Gastrocnemius medialis (tissue), 4 donors: Measurements from ENCODE around the gene E2F4. TPM values are rescaled to one million over a fixed set of nuclear protein-coding genes. Genes with fewer than 3 reads are reported as not detected.

Experiments
- ATAC-seq, 2 donors: fragments of 150-250 bp; one replicate each; pipeline ENCODE4 v1.9.1; 2016
- DNase-seq, 2 donors: peaks; one replicate each; pipeline ENCODE4 v3.0.0-alpha.2; 2019
- H3K27ac ChIP-seq, 4 donors: fragments of 200-600 bp; sonication (generic); 1 replicate in 1 of 4; 2 replicates in 3 of 4; pipeline ENCODE4 v1.5.1; 2016 to 2018; ENCODE audit warnings: mild to moderate bottlenecking in 2 of 4, moderate library complexity in 1 of 4
- H3K27me3 ChIP-seq, 3 donors: fragments of 200-600 bp; sonication (generic) in 2 of 3; 1 replicate in 1 of 3; 2 replicates in 2 of 3; pipeline versions ENCODE4 v1.5.1 to v1.6.0; 2016 to 2019; ENCODE audit warnings: mild to moderate bottlenecking in 1 of 3, moderate library complexity in 1 of 3
- H3K36me3 ChIP-seq, 2 donors: fragments of 200-600 bp; sonication (generic) in 1 of 2; one replicate each; pipeline ENCODE4 v1.5.1; 2017 to 2018
- H3K4me1 ChIP-seq, 2 donors: fragments of 200-600 bp; sonication (generic) in 1 of 2; one replicate each; pipeline ENCODE4 v1.5.1; 2016 to 2017; ENCODE audit warnings: mild to moderate bottlenecking in 2 of 2
- H3K4me3 ChIP-seq, 4 donors: fragments of 200-600 bp; sonication (generic) in 3 of 4; 1 replicate in 1 of 4; 2 replicates in 3 of 4; pipeline ENCODE4 v1.5.1; 2016 to 2019; ENCODE audit warnings: mild to moderate bottlenecking in 2 of 4
- H3K9me3 ChIP-seq, 3 donors: fragments of 200-600 bp; sonication (generic) in 2 of 3; 1 replicate in 1 of 3; 2 replicates in 2 of 3; pipeline ENCODE4 v1.5.1; 2016 to 2019
- CTCF ChIP-seq, 5 experiments: fragments of 450-650 bp in 3 of 5; fragments of 200-600 bp in 2 of 5; sonication (generic) in 2 of 5; IDR thresholded peaks in 4 of 5; conservative IDR thresholded peaks in 1 of 5; 1 replicate in 4 of 5; 2 replicates in 1 of 5; pipeline ENCODE4 v1.5.1; 2016 to 2019; ENCODE audit warnings: antibody characterized with exemption in 5 of 5, mild to moderate bottlenecking in 3 of 5, moderate library complexity in 3 of 5
- POLR2A ChIP-seq, 2 donors: fragments of 450-650 bp; IDR thresholded peaks; one replicate each; pipeline ENCODE4 v1.6.1; 2017; ENCODE audit warnings: antibody characterized with exemption in 2 of 2, mild to moderate bottlenecking in 2 of 2, moderate library complexity in 2 of 2
- in situ Hi-C, 4 donors: fragments of 200-750 bp; cut with MboI; loops; one replicate each; pipeline versions ENCODE4 v1.15.0 to v1.8.0; 2017; ENCODE audit warnings: low sequenced_read_pairs in 4 of 4
- intact Hi-C: fragments of 100-400 bp; cut with DNase I; formaldehyde crosslinking; loops from one replicate; pipeline ENCODE4 v1.15.1; 2023; ENCODE audit warnings: low total_unique reads
- total RNA-seq, 4 donors: library from RNA; depleted of rRNA; stranded (reverse); fragments of >200 nt; gene quantifications; one replicate each; pipeline versions ENCODE4 v1.1.0 to v1.2.3, GENCODE V29; 2016

The E2F4 gene
- total RNA-seq, 4 donors from 2014 or later, result 67.8 to 114 (median 96.5) TPM

GRCh38 chr16:67149276-67150046, 42.5 kb upstream of the E2F4 start:
- Histone ChIP-seq H3K4me3 (no peak overlapping the region), H3K9me3 (no peaks in the 10 kb centered on the region), H3K27me3 (peaks cover 3 to 12% (median 4%) of the 10 kb centered on the region in 3 donors), H3K4me1 (peaks cover 0 to 13% of the 10 kb centered on the region in 2 donors), H3K27ac (no peak overlapping the region), H3K36me3 (peaks cover 0 to 44% of the 10 kb centered on the region in 2 donors)
- DNase-seq, result no peak
- TF ChIP-seq CTCF (IDR thresholded peaks at IDR 0.05 in 4 of 5, conservative IDR thresholded peaks at IDR 0.05 in 1 of 5), result no peak
- in situ Hi-C loops, result loop anchor here in 3 of 4 donors (10.0 kb wide), 3 partner anchors 135 to 185 kb away; partner anchors contain the start of gene CES3 (in 1 of the 3)
- ATAC-seq, result no peak
- intact Hi-C loops, result no loop called here

DNA sequence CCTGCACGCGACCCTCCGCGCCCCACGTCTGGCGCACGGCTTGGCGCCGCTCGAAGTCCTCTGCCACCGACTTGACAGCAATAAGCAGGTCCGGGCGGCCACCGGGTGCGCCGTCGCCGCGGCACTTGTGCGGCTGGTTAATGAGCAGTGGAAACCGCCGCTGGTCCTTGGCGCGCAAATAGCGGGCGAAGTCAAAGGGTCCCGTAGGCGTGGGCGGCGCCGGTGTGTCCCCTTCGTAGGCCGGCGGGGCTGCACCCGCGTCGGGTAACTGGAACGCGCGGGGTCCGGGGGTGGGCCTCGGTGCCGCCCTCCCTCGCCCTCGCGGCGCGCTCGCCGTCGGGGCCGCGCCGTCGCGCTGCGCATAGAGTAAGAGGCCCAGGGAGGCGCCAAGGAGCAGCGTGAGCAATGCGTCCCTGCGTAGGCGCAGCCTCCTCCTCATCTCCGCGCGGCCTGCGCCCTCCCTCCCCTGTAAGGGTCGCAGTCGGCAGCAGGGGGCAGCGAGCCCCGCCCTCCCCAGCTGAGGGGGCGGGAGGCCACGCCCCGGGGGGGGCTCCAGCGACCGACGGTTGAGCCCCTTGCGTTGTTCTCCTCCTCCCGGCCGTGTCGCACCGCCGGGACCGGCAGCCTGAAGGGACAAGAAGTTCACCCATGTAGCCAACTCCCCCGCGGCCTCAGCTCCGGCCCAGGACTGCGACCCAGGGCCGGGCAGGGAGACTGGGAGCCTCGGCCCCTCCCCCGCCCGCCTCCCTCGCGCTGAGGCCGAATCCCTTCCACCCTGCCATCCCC, 41.7 kb upstream of the E2F4 start:
- Histone ChIP-seq H3K4me3 (peak overlapping the region; percentile 60 to 82 (median 67)), H3K4me1 (peaks cover 3 to 19% of the 10 kb centered on the region in 2 donors), H3K27me3 (peaks cover 3 to 12% (median 4%) of the 10 kb centered on the region in 3 donors), H3K36me3 (peaks cover 0 to 36% of the 10 kb centered on the region in 2 donors), H3K27ac (peak overlapping the region; percentile 54 to 76 (median 70)), H3K9me3 (no peaks in the 10 kb centered on the region)
- DNase-seq (no peak), ATAC-seq (peak; percentile 4 to 13)
- in situ Hi-C loops, result loop anchor here in 3 of 4 donors (10.0 kb wide), 3 partner anchors 135 to 185 kb away; partner anchors contain the start of gene CES3 (in 1 of the 3)
- no peak for TF ChIP-seq CTCF (IDR thresholded peaks at IDR 0.05 in 4 of 5, conservative IDR thresholded peaks at IDR 0.05 in 1 of 5)
- TF ChIP-seq POLR2A (IDR thresholded peaks at IDR 0.05), result no peak
- intact Hi-C loops, result no loop called here

GRCh38 chr16:67150833-67151396, 41.0 kb upstream of the E2F4 start, which contains the start of gene B3GNT9:
B3GNT9 (minus strand) TSS chr16:67150998; CDS start chr16:67150485, 513 bp downstream.
- H3K4me1 ChIP-seq, result peaks cover 7 to 19% of the 10 kb centered on the region in 2 donors
- H3K27ac ChIP-seq, result peak within 1 kb of the TSS; percentile 54 to 76 (median 70)
- H3K27me3 ChIP-seq, result peaks cover 3 to 12% (median 4%) of the 10 kb centered on the region in 3 donors
- in situ Hi-C loops, result loop anchor here in 3 of 4 donors (10.0 kb wide), 3 partner anchors 136 to 186 kb away; partner anchors contain the start of gene CES3 (in 1 of the 3)
- ATAC-seq (peak in 1 of 2 donors; percentile 33), DNase-seq (no peak)
- no peaks in the 10 kb centered on the region for H3K9me3 ChIP-seq
- peak in 1 of 2 donors; percentile 11 for TF ChIP-seq POLR2A (IDR thresholded peaks at IDR 0.05)
- no peak for TF ChIP-seq CTCF (IDR thresholded peaks at IDR 0.05 in 4 of 5, conservative IDR thresholded peaks at IDR 0.05 in 1 of 5)
- peak within 1 kb of the TSS; percentile 60 to 82 (median 67) for H3K4me3 ChIP-seq
- H3K36me3 ChIP-seq, result peaks cover 0 to 29% of the 10 kb centered on the region in 2 donors
- intact Hi-C loops, result no loop called here

GRCh38 chr16:67151431-67152097, 40.4 kb upstream of the E2F4 start:
- H3K36me3 ChIP-seq, result peaks cover 0 to 23% of the 10 kb centered on the region in 2 donors
- peaks cover 3 to 12% (median 4%) of the 10 kb centered on the region in 3 donors for H3K27me3 ChIP-seq
- intact Hi-C loops (no loop called here), in situ Hi-C loops (loop anchor here in 3 of 4 donors (10.0 kb wide), 3 partner anchors 137 to 187 kb away; partner anchors contain the start of gene CES3 (in 1 of the 3))
- no peak for ATAC-seq
- H3K27ac ChIP-seq, result peak overlapping the region in 1 of 4 donors; percentile 73
- DNase-seq, result no peak
- H3K4me1 ChIP-seq, result peaks cover 7 to 19% of the 10 kb centered on the region in 2 donors
- H3K9me3 ChIP-seq, result no peaks in the 10 kb centered on the region
- TF ChIP-seq POLR2A (IDR thresholded peaks at IDR 0.05), result no peak
- TF ChIP-seq CTCF (IDR thresholded peaks at IDR 0.05 in 4 of 5, conservative IDR thresholded peaks at IDR 0.05 in 1 of 5), result no peak
- H3K4me3 ChIP-seq, result peak overlapping the region in 1 of 4 donors; percentile 60
